ENCODE results near the gene PARN.

PARN gene

GRCh38 chr16:14483819-14484385 lies 146.2 kb downstream of the PARN start:
- ChIA-PET CTCF (no interaction called here), POLR2A (no interaction called here)
- DNase-seq (ENCODE audit: extremely low spot score) = no peak
- TF ChIP-seq, protein P1, sequence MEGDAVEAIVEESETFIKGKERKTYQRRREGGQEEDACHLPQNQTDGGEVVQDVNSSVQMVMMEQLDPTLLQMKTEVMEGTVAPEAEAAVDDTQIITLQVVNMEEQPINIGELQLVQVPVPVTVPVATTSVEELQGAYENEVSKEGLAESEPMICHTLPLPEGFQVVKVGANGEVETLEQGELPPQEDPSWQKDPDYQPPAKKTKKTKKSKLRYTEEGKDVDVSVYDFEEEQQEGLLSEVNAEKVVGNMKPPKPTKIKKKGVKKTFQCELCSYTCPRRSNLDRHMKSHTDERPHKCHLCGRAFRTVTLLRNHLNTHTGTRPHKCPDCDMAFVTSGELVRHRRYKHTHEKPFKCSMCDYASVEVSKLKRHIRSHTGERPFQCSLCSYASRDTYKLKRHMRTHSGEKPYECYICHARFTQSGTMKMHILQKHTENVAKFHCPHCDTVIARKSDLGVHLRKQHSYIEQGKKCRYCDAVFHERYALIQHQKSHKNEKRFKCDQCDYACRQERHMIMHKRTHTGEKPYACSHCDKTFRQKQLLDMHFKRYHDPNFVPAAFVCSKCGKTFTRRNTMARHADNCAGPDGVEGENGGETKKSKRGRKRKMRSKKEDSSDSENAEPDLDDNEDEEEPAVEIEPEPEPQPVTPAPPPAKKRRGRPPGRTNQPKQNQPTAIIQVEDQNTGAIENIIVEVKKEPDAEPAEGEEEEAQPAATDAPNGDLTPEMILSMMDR (IDR thresholded peaks at IDR 0.05; ENCODE audit: control extremely low read depth, extremely low read depth, low read depth, missing control alignments) = no peak

- CTCF ChIA-PET = interaction anchor here (0.9 kb wide), 1 partner anchor 44 kb away, joined by 3 read pairs; no protein-coding TSS in a partner anchor
- POLR2A ChIA-PET = no interaction called here
- TF ChIP-seq, protein P1 (IDR thresholded peaks at IDR 0.05; ENCODE audit: control extremely low read depth, extremely low read depth, low read depth, missing control alignments) = no peak
- no peak for DNase-seq (ENCODE audit: extremely low spot score)
These were observed 153.9 kb downstream of the PARN start for GRCh38 chr16:14476183-14476582.

GRCh38 chr16:14475370-14476139 lies 154.5 kb downstream of the PARN start:
- CTCF ChIA-PET = no interaction called here
- DNase-seq (ENCODE audit: extremely low spot score) = no peak
- TF ChIP-seq, protein P1 (IDR thresholded peaks at IDR 0.05; ENCODE audit: control extremely low read depth, extremely low read depth, low read depth, missing control alignments) = no peak
- POLR2A ChIA-PET = no interaction called here

DNA sequence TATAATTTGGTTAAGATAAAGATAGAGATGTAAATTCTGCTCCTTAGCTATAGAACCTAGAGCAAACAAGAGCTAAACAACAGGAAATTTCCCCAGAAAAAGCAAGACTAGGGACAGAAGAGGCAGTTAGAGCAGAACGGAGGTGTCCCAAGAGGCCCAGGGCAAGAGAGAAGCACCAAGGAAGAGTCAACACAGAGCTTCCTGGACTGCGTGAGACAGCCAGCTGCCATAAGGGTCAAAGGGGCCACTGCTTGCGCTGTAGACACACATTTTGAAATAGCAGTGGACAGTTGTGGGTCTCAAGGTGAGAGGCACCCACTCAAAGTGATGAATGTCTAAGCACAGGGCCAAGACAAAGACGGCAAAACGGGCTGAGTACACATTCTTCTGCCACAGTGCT lies 156.6 kb downstream of the PARN start:
- ChIA-PET CTCF (interaction anchor here (0.9 to 1.1 kb wide), 3 partner anchors 15 to 133 kb away, joined by 3 to 5 read pairs (median 3); no protein-coding TSS in a partner anchor), POLR2A (interaction anchor here (0.6 kb wide), 1 partner anchor 298 kb away, joined by 3 read pairs; no protein-coding TSS in a partner anchor)
- DNase-seq (ENCODE audit: extremely low spot score) = no peak

DNA sequence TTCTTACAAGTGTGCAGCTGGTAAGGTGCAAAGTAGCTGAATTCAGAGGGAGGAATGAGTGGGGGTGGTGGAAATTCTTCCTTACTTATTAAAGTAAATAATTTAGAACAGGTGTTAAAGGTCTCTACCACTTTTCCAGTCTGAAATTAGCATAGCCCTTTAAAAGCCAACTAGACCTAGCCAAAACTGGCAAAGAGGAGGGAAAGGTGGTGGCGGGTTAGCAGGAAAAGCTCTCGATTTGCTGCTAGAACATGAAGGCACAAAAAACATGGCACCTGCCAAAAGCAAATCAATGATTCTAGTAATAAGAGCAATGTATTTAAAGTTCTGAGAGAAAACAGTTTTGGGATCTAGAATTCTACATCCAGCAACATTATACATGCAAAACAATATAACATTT lies 157.7 kb downstream of the PARN start:
- DNase-seq (ENCODE audit: extremely low spot score) = no peak
- ChIA-PET CTCF (no interaction called here), POLR2A (no interaction called here)
- TF ChIP-seq, protein P1 (IDR thresholded peaks at IDR 0.05; ENCODE audit: control extremely low read depth, extremely low read depth, low read depth, missing control alignments) = no peak

More for the DNA sequence above, 156.6 kb downstream of the PARN start:
- TF ChIP-seq, protein P1 (IDR thresholded peaks at IDR 0.05; ENCODE audit: control extremely low read depth, extremely low read depth, low read depth, missing control alignments) = no peak

DNA sequence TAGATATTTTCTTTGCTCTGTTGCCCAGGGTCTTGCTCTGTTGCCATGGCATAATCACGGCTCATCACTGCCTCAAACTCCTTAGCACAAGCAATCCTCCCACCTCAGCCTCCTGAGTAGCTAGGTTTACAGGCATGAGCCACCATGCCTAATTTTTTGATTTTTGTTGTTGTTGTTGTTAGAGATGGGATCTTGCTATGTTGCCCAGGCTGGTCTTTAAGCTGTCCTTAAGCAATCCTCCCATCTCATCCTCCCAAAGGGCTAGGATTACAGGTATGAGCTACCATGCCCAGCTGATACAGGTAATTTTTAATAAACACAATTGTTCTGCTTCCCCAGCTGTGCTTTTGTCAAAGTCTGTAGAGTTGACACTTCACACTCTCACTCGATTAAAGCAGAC lies 159.3 kb downstream of the PARN start:
- CTCF ChIA-PET = no interaction called here

More for the DNA sequence above, 159.3 kb downstream of the PARN start:
- TF ChIP-seq, protein P1 (IDR thresholded peaks at IDR 0.05; ENCODE audit: control extremely low read depth, extremely low read depth, low read depth, missing control alignments) = no peak
- POLR2A ChIA-PET = no interaction called here
- DNase-seq (ENCODE audit: extremely low spot score) = no peak

Measured in GM10248 (cell line).